HL-60 (cell line): Measurements from ENCODE around the gene SLC38A4.

Experiments used
- DNase-seq, 2 experiments: peaks; one replicate each; pipeline ENCODE4 v3.0.0-alpha.2; 2010 to 2020; ENCODE audit warnings: low read depth in 1 of 2, low spot score in 1 of 2
- H3K27ac ChIP-seq: fragments of 250-450 bp; sonication (Bioruptor Pico); replicated peaks from 2 replicates; pipeline ENCODE4 v1.5.1; 2020; ENCODE audit warnings: mild to moderate bottlenecking, moderate library complexity
- H3K27me3 ChIP-seq: fragments of 250-450 bp; sonication (Bioruptor Pico); 2 replicates; pipeline ENCODE4 v1.5.1; 2021; ENCODE audit warnings: mild to moderate bottlenecking, moderate library complexity; ENCODE audit not compliant: insufficient read depth, poor library complexity, severe bottlenecking
- H3K4me3 ChIP-seq: replicated peaks from 2 replicates; pipeline ENCODE4 v1.5.1; 2011; ENCODE audit warnings: mild to moderate bottlenecking, control low read depth, low read length; ENCODE audit not compliant: insufficient read depth
- CTCF ChIP-seq: IDR thresholded peaks from one replicate; pipeline ENCODE4 v1.5.1; 2011; ENCODE audit warnings: low read length, control low read depth, inconsistent platforms; ENCODE audit not compliant: insufficient read depth
- GABPA ChIP-seq: IDR thresholded peaks from 2 replicates; pipeline ENCODE4 v1.6.1; 2012; ENCODE audit warnings: low read depth
- POLR2AphosphoS5 ChIP-seq: IDR thresholded peaks from 2 replicates; pipeline ENCODE4 v1.6.1; 2012; ENCODE audit warnings: low read depth
- REST ChIP-seq: IDR thresholded peaks from 2 replicates; pipeline ENCODE4 v1.6.1; 2012; ENCODE audit warnings: low read depth; ENCODE audit not compliant: insufficient replicate concordance
- SPI1 ChIP-seq: IDR thresholded peaks from 2 replicates; pipeline ENCODE4 v1.6.1; 2012; ENCODE audit warnings: low read depth, mild to moderate bottlenecking, borderline replicate concordance

The SLC38A4 gene

GRCh38 chr12:46808955-46809697, 16.7 kb downstream of the SLC38A4 start:
- DNase-seq: no peak
- Histone ChIP-seq H3K4me3 (no peak overlapping the region), H3K27ac (no peak overlapping the region), H3K27me3 (peaks cover 10% of the 10 kb centered on the region)
- TF ChIP-seq POLR2AphosphoS5 (no peak), CTCF (no peak), GABPA (no peak), REST (no peak), SPI1 (no peak)

GRCh38 chr12:46808317-46808716, 17.5 kb downstream of the SLC38A4 start:
- no peak for DNase-seq
- no peak overlapping the region for H3K4me3 ChIP-seq
- no peak for TF ChIP-seq REST
- H3K27ac ChIP-seq: no peak overlapping the region
- H3K27me3 ChIP-seq: peaks cover 12% of the 10 kb centered on the region

- H3K27me3 ChIP-seq: peaks cover 8% of the 10 kb centered on the region
- no peak for DNase-seq
- no peak overlapping the region for H3K4me3 ChIP-seq
- no peak overlapping the region for H3K27ac ChIP-seq
- TF ChIP-seq SPI1 (no peak), POLR2AphosphoS5 (no peak), REST (no peak), GABPA (no peak), CTCF (no peak)
Observed at GRCh38 chr12:46804054-46804453, 21.7 kb downstream of the SLC38A4 start.

- Histone ChIP-seq H3K27me3 (peaks cover 8% of the 10 kb centered on the region), H3K4me3 (no peak overlapping the region), H3K27ac (no peak overlapping the region)
- no peak for TF ChIP-seq SPI1
- TF ChIP-seq POLR2AphosphoS5: no peak
- TF ChIP-seq CTCF: no peak
- no peak for TF ChIP-seq REST
- no peak for TF ChIP-seq GABPA
- no peak for DNase-seq
Observed at GRCh38 chr12:46803517-46803916, 22.3 kb downstream of the SLC38A4 start.
